Esophagus mucosa (tissue), 1 donor: ENCODE data around the gene TMEM38A. TPM values are rescaled to one million over a fixed set of nuclear protein-coding genes. Genes with fewer than 3 reads are reported as not detected.
"Not testable (repeated sequence)": the region's sequence is repeated elsewhere in the genome, so short reads cannot be mapped to it uniquely, and the experiment has no call there.

Experiments
- ATAC-seq: fragments of 200-7000 bp; cut with Tn5 transposase; one replicate; pipeline ENCODE4 v1.9.1; 2020
- total RNA-seq: library from RNA; stranded (reverse); gene quantifications from one replicate; pipeline ENCODE4 v1.2.4, GENCODE V29; 2023
- donor health status: DM: yes; HTN: yes; CAD: no.

Gene TMEM38A
- total RNA-seq, 1 donor from 2014 or later, result 1.6 TPM

- no peak for ATAC-seq
Measured at GRCh38 chr19:16640951-16641350, 20.0 kb upstream of the TMEM38A start.

- ATAC-seq, result no peak
Measured at GRCh38 chr19:16641695-16642094, 19.2 kb upstream of the TMEM38A start.

- ATAC-seq, result no peak
Measured at GRCh38 chr19:16645140-16645539, 15.8 kb upstream of the TMEM38A start.

GRCh38 chr19:16649734-16650133, 11.2 kb upstream of the TMEM38A start:
- peak; percentile 42 for ATAC-seq

- no peak for ATAC-seq
Measured at GRCh38 chr19:16650821-16651220, 10.1 kb upstream of the TMEM38A start.

- not testable (repeated sequence) for ATAC-seq
Measured at GRCh38 chr19:16651421-16652188, 9.3 kb upstream of the TMEM38A start.

- ATAC-seq, result no peak
Measured at GRCh38 chr19:16652854-16653253, 8.1 kb upstream of the TMEM38A start.

GRCh38 chr19:16654140-16654539, 6.8 kb upstream of the TMEM38A start:
- ATAC-seq, result no peak

GRCh38 chr19:16654627-16655026, 6.3 kb upstream of the TMEM38A start:
- peak; percentile 48 for ATAC-seq

- ATAC-seq, result no peak
Measured at GRCh38 chr19:16655727-16656126, 5.2 kb upstream of the TMEM38A start.

GRCh38 chr19:16657384-16657783, 3.6 kb upstream of the TMEM38A start:
- ATAC-seq, result no peak

- ATAC-seq, result no peak
Measured at GRCh38 chr19:16659464-16659831, 1.5 kb upstream of the TMEM38A start.

- ATAC-seq, result peak; percentile 98
Measured at GRCh38 chr19:16659832-16660708, 869 bp upstream of the TMEM38A start, which contains the start of gene SMIM7. TSS of gene SMIM7 (minus strand) at chr19:16660144. CDS start at chr19:16660110, 34 bp downstream.

GRCh38 chr19:16661480-16662034, 618 bp downstream of the TMEM38A start:
- ATAC-seq, result no peak

GRCh38 chr19:16668176-16668575, 7.2 kb downstream of the TMEM38A start:
- ATAC-seq, result no peak

- not testable (repeated sequence) for ATAC-seq
Measured at GRCh38 chr19:16668702-16669101, 7.8 kb downstream of the TMEM38A start.

GRCh38 chr19:16670291-16670690, 9.4 kb downstream of the TMEM38A start:
- ATAC-seq, result no peak

GRCh38 chr19:16671652-16672274, 10.8 kb downstream of the TMEM38A start:
- no peak for ATAC-seq

GRCh38 chr19:16673231-16673630, 12.3 kb downstream of the TMEM38A start:
- ATAC-seq, result no peak

GRCh38 chr19:16673839-16674238, 12.9 kb downstream of the TMEM38A start:
- not testable (repeated sequence) for ATAC-seq

- ATAC-seq, result peak; percentile 85
Measured at GRCh38 chr19:16676101-16676798, 15.3 kb downstream of the TMEM38A start.

- ATAC-seq, result peak; percentile 62
Measured at GRCh38 chr19:16677055-16677454, 16.1 kb downstream of the TMEM38A start.
